Type B pancreatic cell (in vitro differentiated cells): ENCODE measurements around the gene EPAS1. TPM values are rescaled to one million over a fixed set of nuclear protein-coding genes. Genes with fewer than 3 reads are reported as not detected.

Experiments used
- DNase-seq: peaks from one replicate; pipeline ENCODE4 v3.0.0; 2021; ENCODE audit warnings: mixed read lengths; ENCODE audit not compliant: unreplicated experiment; ENCODE audit errors: extremely low spot score
- H3K27ac Mint-ChIP-seq: 2 replicates; pipeline ENCODE4 v1.8.0; 2021; ENCODE audit warnings: mild to moderate bottlenecking, mixed read lengths
- H3K27me3 Mint-ChIP-seq: 2 replicates; pipeline ENCODE4 v1.8.0; 2021; ENCODE audit warnings: mixed read lengths
- H3K36me3 Mint-ChIP-seq: 2 replicates; pipeline ENCODE4 v1.8.0; 2021; ENCODE audit warnings: mixed read lengths
- H3K4me1 Mint-ChIP-seq: one replicate; pipeline ENCODE4 v1.8.0; 2021; ENCODE audit warnings: mixed read lengths; ENCODE audit not compliant: unreplicated experiment
- H3K4me3 Mint-ChIP-seq: 2 replicates; pipeline ENCODE4 v1.8.0; 2021; ENCODE audit warnings: mild to moderate bottlenecking, mixed read lengths
- H3K9me3 Mint-ChIP-seq: 2 replicates; pipeline ENCODE4 v1.8.0; 2021; ENCODE audit warnings: mixed read lengths
- CTCF ChIP-seq: fragments of 200-600 bp; sonication (generic); conservative IDR thresholded peaks from 2 replicates; pipeline ENCODE4 v1.5.0; 2021; ENCODE audit warnings: antibody characterized with exemption, mild to moderate bottlenecking
- total RNA-seq: library from RNA; stranded (reverse); gene quantifications from 2 replicates; pipeline ENCODE4 v1.2.1, GENCODE V29; 2021; ENCODE audit warnings: low replicate concordance

EPAS1 gene
- total RNA-seq, 1 donor from 2014 or later: 59.8 TPM

- no peak for DNase-seq
- Mint-ChIP-seq H3K27me3 (peaks cover 74% of the 10 kb centered on the region), H3K36me3 (peaks cover 8% of the 10 kb centered on the region), H3K4me1 (peaks cover 16% of the 10 kb centered on the region), H3K4me3 (peak overlapping the region; percentile 97), H3K9me3 (peaks cover 7% of the 10 kb centered on the region), H3K27ac (peak overlapping the region; percentile 93)
- no peak for TF ChIP-seq CTCF
Observed at GRCh38 chr2:46300406-46300832, 3.2 kb downstream of the EPAS1 start.

GRCh38 chr2:46302005-46302695, 4.9 kb downstream of the EPAS1 start:
- Mint-ChIP-seq H3K9me3 (peaks cover 8% of the 10 kb centered on the region), H3K27me3 (peaks cover 62% of the 10 kb centered on the region), H3K27ac (no peak overlapping the region), H3K4me3 (peak overlapping the region; percentile 42), H3K4me1 (peaks cover 16% of the 10 kb centered on the region), H3K36me3 (peaks cover 9% of the 10 kb centered on the region)
- DNase-seq: no peak
- no peak for TF ChIP-seq CTCF

GRCh38 chr2:46303233-46303632, 6.0 kb downstream of the EPAS1 start:
- Mint-ChIP-seq H3K4me1 (peaks cover 21% of the 10 kb centered on the region), H3K9me3 (peaks cover 8% of the 10 kb centered on the region), H3K4me3 (no peak overlapping the region), H3K27me3 (peaks cover 53% of the 10 kb centered on the region), H3K27ac (no peak overlapping the region), H3K36me3 (peaks cover 9% of the 10 kb centered on the region)
- no peak for TF ChIP-seq CTCF
- no peak for DNase-seq

GRCh38 chr2:46303822-46304221, 6.6 kb downstream of the EPAS1 start:
- peaks cover 8% of the 10 kb centered on the region for H3K9me3 Mint-ChIP-seq
- peak overlapping the region; percentile 39 for H3K4me3 Mint-ChIP-seq
- no peak overlapping the region for H3K27ac Mint-ChIP-seq
- peaks cover 48% of the 10 kb centered on the region for H3K27me3 Mint-ChIP-seq
- no peak for DNase-seq
- no peak for TF ChIP-seq CTCF
- peaks cover 9% of the 10 kb centered on the region for H3K36me3 Mint-ChIP-seq
- H3K4me1 Mint-ChIP-seq: peaks cover 21% of the 10 kb centered on the region

- Mint-ChIP-seq H3K9me3 (peaks cover 8% of the 10 kb centered on the region), H3K4me1 (peaks cover 18% of the 10 kb centered on the region), H3K27ac (peak overlapping the region; percentile 39), H3K36me3 (peaks cover 9% of the 10 kb centered on the region), H3K27me3 (peaks cover 40% of the 10 kb centered on the region), H3K4me3 (peak overlapping the region; percentile 3)
- no peak for TF ChIP-seq CTCF
- DNase-seq: no peak
Observed at GRCh38 chr2:46304635-46305034, 7.4 kb downstream of the EPAS1 start.
